A673 (cell line): ENCODE results near the gene SGTA.

ENCODE experiments used
- EZH2 ChIP-seq: fragments of 200-600 bp; sonication (generic); IDR thresholded peaks from 2 replicates; pipeline ENCODE4 v1.6.1; 2017; ENCODE audit warnings: borderline replicate concordance, low read depth, mild to moderate bottlenecking, mixed read lengths, antibody characterized with exemption, low read length; ENCODE audit not compliant: poor library complexity, severe bottlenecking
- TF ChIP-seq, protein P1 (sequence below): fragments of 300-800, 200-600 bp; sonication (generic); conservative IDR thresholded peaks from 2 replicates; pipeline ENCODE4 v1.5.1; 2017; ENCODE audit warnings: low read depth, mild to moderate bottlenecking, antibody characterized with exemption, low read length, moderate library complexity, mixed read lengths

DNA sequence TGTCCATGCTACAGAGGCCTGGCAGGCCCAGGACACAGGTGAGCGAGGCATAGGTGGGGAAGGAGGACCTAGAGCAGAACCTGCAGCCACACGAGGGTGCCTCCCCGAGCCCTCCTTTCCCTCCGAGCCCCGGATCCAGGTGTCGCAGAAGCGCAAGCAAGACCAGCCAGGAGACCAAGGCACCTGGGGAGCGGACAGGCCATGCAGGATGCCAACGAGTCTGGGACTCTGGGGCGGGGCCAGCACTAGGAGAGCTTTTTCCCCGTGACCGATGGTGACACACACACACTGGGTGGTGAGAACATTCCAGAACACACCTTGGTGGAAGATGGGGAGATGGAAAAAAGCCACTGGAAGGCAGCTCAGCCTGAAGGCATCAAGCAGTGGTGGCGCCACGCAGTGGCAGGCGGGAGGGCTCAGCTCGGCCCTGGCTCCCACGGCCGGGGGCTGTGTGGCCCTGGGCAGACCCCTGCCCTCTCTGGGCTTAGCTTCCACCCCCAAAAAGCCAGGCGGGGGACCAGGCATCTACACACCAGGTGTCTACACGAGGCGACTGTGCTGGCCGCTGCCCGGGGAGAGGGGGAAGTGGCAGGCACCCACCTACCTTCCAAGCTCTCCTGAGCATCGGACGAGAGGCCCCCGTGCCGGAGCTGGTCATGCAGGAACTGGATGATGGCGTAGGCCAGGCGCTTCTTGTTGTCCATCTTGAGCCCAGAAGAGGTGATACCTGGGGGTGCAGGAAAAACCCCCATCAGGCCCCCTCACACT is 14.5 kb downstream of the SGTA start:
- TF ChIP-seq, protein P1, sequence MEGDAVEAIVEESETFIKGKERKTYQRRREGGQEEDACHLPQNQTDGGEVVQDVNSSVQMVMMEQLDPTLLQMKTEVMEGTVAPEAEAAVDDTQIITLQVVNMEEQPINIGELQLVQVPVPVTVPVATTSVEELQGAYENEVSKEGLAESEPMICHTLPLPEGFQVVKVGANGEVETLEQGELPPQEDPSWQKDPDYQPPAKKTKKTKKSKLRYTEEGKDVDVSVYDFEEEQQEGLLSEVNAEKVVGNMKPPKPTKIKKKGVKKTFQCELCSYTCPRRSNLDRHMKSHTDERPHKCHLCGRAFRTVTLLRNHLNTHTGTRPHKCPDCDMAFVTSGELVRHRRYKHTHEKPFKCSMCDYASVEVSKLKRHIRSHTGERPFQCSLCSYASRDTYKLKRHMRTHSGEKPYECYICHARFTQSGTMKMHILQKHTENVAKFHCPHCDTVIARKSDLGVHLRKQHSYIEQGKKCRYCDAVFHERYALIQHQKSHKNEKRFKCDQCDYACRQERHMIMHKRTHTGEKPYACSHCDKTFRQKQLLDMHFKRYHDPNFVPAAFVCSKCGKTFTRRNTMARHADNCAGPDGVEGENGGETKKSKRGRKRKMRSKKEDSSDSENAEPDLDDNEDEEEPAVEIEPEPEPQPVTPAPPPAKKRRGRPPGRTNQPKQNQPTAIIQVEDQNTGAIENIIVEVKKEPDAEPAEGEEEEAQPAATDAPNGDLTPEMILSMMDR = no peak
- no peak for TF ChIP-seq EZH2
